ENCODE data around the gene ELL3. TPM values are rescaled to one million over a fixed set of nuclear protein-coding genes. Genes with fewer than 3 reads are reported as not detected.

The ELL3 gene
- total and polyA plus RNA-seq, 2 of the 8 experiments (the other 6 are each of a cell fraction or from before 2014, with no cell fraction given), result 9.2 to 13.7 TPM

GRCh38 chr15:43799209-43799944 is 22.6 kb upstream of the ELL3 start:
- TF ChIP-seq RNF2 (IDR thresholded peaks at IDR 0.05; ENCODE audit: borderline replicate concordance, low read depth, low read length, missing control alignments, poor library complexity, severe bottlenecking) (no peak), EGR1 (IDR thresholded peaks at IDR 0.05; ENCODE audit: borderline replicate concordance, low read depth, low read length) (no peak), SP4 (IDR thresholded peaks at IDR 0.05; ENCODE audit: low read length) (no peak), POLR2AphosphoS5 (IDR thresholded peaks at IDR 0.05; ENCODE audit: low read depth, low read length) (peak; percentile 15; the same call in 1 of the 2 replicates), YY1 (IDR thresholded peaks at IDR 0.05; ENCODE audit: low read depth, low read length) (no peak), CBX5 (IDR thresholded peaks at IDR 0.05; ENCODE audit: low read depth, low read length) (no peak)
- Histone ChIP-seq H3K9me3 (ENCODE audit: insufficient read depth in 2 of 2, low read depth in 1 of 2, low read length in 1 of 2) (no peaks in the 10 kb centered on the region), H2BK12ac (ENCODE audit: low read depth, low read length) (peak overlapping the region; percentile 71; the same call in 1 of the 2 replicates), H4K5ac (ENCODE audit: insufficient read length, low read depth, low read length) (peak overlapping the region; percentile 41), H3K36me3 (ENCODE audit: control insufficient read depth in 2 of 4, insufficient read depth in 4 of 4, low read length in 3 of 4) (peaks cover 13 to 60% (median 18%) of the 10 kb centered on the region in 4 experiments), H4K8ac (ENCODE audit: extremely low read depth, insufficient read depth, low read length) (no peak overlapping the region; the same call in 1 of the 2 replicates), H3K23me2 (ENCODE audit: low read depth, low read length) (no peaks in the 10 kb centered on the region), H3K14ac (ENCODE audit: insufficient read length) (no peak overlapping the region), H4K20me1 (replicated peaks in 1 of 2; ENCODE audit: control insufficient read depth in 1 of 2, insufficient read depth in 2 of 2, low read length in 2 of 2) (peaks cover 0 to 10% of the 10 kb centered on the region in 2 experiments), H4K91ac (replicated peaks; ENCODE audit: insufficient read length, low read length) (no peak overlapping the region), H3K4me2 (ENCODE audit: insufficient read depth in 1 of 2, low read depth in 2 of 2, low read length in 2 of 2) (no peak overlapping the region; a peak in 2 of 4 replicates), H2AK5ac (ENCODE audit: low read depth, low read length) (no peak overlapping the region), H2BK15ac (ENCODE audit: low read length) (peak overlapping the region; percentile 31), H3K18ac (ENCODE audit: extremely low read depth, low read length) (no peak overlapping the region), H3K4me3 (ENCODE audit: extremely low read depth in 1 of 4, insufficient read depth in 2 of 4, low read depth in 3 of 4, low read length in 4 of 4) (0 out of 8 replicates have a peak overlapping the region, but pooled peaks of 1 of the 4 experiments have one; percentile 11), H3K27ac (ENCODE audit: low read depth, low read length) (peak overlapping the region; percentile 28; the same call in 1 of the 2 replicates), H3K27me3 (replicated peaks in 1 of 4; ENCODE audit: control insufficient read depth in 3 of 4, extremely low read depth in 1 of 4, insufficient read depth in 3 of 4, low read length in 3 of 4) (no peaks in the 10 kb centered on the region), H3K79me2 (ENCODE audit: control insufficient read depth in 1 of 2, insufficient read depth in 2 of 2, low read length in 2 of 2) (peaks cover 0 to 18% of the 10 kb centered on the region in 2 experiments; a peak in 2 of 4 replicates), H3K4ac (replicated peaks; ENCODE audit: insufficient read length, low read depth, low read length) (no peak overlapping the region), H3K56ac (replicated peaks; ENCODE audit: insufficient read length, low read depth, low read length) (no peak overlapping the region), H2BK20ac (ENCODE audit: low read length) (peak overlapping the region; percentile 28; the same call in 1 of the 2 replicates), H2AFZ (ENCODE audit: low read length) (no peak overlapping the region), H2BK5ac (ENCODE audit: low read depth, low read length) (peak overlapping the region; percentile 55; the same call in 1 of the 2 replicates), H3K23ac (ENCODE audit: insufficient read length) (no peak overlapping the region), H2BK120ac (replicated peaks; ENCODE audit: low read depth, low read length) (no peak overlapping the region), H3K9ac (replicated peaks in 1 of 4; ENCODE audit: extremely low read depth in 1 of 4, low read depth in 3 of 4, low read length in 3 of 4) (no peak overlapping the region), H3K4me1 (replicated peaks in 1 of 4; ENCODE audit: control insufficient read depth in 3 of 4, insufficient read depth in 4 of 4, low read length in 3 of 4) (peaks cover 17 to 25% (median 20%) of the 10 kb centered on the region in 4 experiments), H3K79me1 (ENCODE audit: low read depth, low read length) (peaks cover 6% of the 10 kb centered on the region; the same call in 1 of the 2 replicates)
- ChIA-PET CTCF (ENCODE audit: partially characterized antibody) (interaction anchor here (1.9 kb wide), 1 partner anchor 23 kb away, joined by 5 read pairs; the partner anchor contains the start of gene ELL3), POLR2A (ENCODE audit: partially characterized antibody) (interaction anchor here (1.2 to 8.9 kb wide), 4 partner anchors 8 to 25 kb away, joined by 8 to 71 read pairs (median 32); partner anchors contain the start of genes ELL3 and MFAP1)
- 83% methylated on average over 16 of the region's 16 CpGs; no CpG with 5 or more reads in 1 of the 2 experiments for WGBS, 2 experiments (ENCODE audit: extremely low coverage in 1 of 2, insufficient coverage in 1 of 2, insufficient read length in 1 of 2, insufficient replicate concordance in 2 of 2, low coverage in 1 of 2, low lambda C conversion rate in 2 of 2, missing lambda C conversion rate in 1 of 2)
- no peak for DNase-seq (ENCODE audit: low read depth in 1 of 2, low spot score in 2 of 2)
- no peak for FAIRE-seq
